ENCODE measurements around the gene SCO2.
A peak's percentile ranks its signal among the peaks of the same experiment; 100 is the strongest.

SCO2 gene

GRCh38 chr22:50517495-50518260, 7.7 kb downstream of the SCO2 start:
- no peak for DNase-seq

GRCh38 chr22:50516891-50517290, 8.5 kb downstream of the SCO2 start:
- no peak for DNase-seq

DNA sequence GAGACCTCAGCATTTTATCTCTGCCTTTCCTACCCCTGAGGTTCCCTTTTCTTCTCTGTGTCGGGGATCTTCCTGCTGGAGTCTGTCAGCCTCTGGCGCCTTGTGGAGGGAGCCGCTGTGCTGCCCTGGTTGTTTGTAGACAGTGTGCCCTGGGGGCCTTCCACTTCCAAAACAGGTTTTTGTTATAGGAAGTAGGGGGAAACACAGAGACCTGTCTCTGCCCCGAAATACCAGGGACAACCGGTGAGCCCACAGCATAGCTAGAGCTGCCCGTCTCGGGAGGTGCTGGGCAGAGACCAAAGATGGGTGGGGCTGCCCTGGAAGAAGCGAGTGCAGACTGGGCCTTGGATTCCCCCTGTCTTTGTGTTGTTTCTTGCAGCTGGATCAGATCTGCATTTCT, 9.3 kb downstream of the SCO2 start:
- DNase-seq: no peak

DNA sequence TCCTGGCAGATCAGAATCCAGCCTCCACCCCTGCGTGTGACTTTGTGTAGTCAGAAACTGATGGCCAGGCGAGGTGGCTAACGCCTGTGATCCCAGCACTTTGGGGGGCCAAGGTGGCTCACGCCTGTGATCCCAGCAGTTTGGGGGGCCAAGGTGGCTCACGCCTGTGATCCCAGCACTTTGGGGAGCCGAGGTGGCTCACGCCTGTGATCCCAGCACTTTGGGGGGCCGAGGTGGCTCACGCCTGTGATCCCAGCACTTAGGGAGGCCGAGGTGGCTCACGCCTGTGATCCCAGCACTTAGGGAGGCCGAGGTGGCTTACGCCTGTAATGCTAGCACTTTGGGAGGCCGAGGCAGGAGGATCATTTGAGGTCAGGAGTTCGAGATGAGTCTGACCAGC, 12.2 kb downstream of the SCO2 start:
- DNase-seq: no peak

- no peak for DNase-seq
Measured at GRCh38 chr22:50508897-50509296, 16.5 kb downstream of the SCO2 start.

GRCh38 chr22:50507991-50508884, 17.2 kb downstream of the SCO2 start, which contains the start of gene NCAPH2:
Gene NCAPH2 (plus strand): TSS chr22:50508224. CDS start chr22:50508338, 114 bp downstream.
- DNase-seq: peak; percentile 95

GRCh38 chr22:50507421-50507990, 17.9 kb downstream of the SCO2 start, which contains the start of gene LMF2:
Gene LMF2 (minus strand): TSS chr22:50507702. CDS start chr22:50507675, 27 bp downstream.
- peak; percentile 75 for DNase-seq

- no peak for DNase-seq
Measured at GRCh38 chr22:50506611-50507420, 18.6 kb downstream of the SCO2 start.

- no peak for DNase-seq
Measured at GRCh38 chr22:50505776-50506610, 19.4 kb downstream of the SCO2 start.

DNA sequence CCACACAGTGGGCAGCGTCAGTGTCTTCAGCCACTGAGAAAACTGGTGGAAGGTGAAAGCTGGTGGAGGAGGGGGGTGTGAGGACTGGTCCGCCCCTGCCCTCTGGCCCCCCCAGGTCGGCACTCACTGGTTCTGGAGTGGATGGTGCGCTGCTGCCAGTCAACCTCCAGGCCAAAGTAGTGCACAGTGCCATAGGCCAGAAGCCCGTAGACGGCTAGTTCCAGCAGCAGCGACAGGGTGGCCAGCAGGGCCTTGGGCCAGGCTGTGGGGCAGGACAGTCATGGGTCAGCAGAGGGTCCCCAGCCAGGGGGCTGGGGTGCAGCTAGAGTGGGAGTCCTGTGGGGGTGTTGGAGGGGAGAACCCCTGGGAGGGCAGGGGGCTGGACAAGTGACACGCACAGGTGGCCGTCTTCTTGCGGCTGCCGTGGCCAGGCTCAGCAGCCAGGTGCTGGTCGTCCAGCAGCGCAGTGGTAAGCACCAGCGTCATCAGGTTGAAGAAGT, 20.1 kb downstream of the SCO2 start:
- DNase-seq: no peak

- DNase-seq: no peak
Measured at GRCh38 chr22:50504369-50505211, 20.8 kb downstream of the SCO2 start.

DNA sequence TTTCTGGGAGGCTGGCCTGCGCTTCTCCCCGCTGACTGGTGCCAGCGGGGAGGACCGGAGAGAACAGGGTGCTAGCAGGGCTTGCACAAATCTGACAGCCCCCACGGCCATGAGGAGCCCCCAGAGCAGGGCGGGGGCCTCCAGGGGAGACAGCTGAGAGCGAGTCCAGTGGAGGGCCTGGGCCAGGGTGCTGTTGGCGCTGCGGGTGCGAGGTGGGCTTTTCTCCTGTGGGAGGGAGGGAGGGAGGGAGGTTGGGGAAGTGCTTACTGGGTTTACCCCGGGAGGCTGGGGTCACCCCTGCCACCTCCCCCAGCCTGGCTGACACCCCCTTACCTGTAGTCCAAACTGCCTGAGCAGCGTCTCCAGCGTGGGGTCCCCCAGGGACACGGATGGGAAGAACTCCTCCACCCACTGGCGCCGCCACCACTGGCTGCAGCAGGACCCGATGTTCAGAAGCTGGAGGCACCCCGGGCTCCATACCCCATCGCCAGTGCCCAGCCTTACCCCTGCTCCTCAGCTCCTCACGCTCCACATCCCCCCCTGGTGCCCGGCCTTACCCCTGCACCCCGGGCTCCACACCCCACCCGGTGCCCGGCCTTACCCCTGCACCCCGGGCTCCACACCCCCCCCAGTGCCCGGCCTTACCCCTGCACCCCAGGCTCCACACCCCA, 21.8 kb downstream of the SCO2 start:
- DNase-seq: no peak

DNA sequence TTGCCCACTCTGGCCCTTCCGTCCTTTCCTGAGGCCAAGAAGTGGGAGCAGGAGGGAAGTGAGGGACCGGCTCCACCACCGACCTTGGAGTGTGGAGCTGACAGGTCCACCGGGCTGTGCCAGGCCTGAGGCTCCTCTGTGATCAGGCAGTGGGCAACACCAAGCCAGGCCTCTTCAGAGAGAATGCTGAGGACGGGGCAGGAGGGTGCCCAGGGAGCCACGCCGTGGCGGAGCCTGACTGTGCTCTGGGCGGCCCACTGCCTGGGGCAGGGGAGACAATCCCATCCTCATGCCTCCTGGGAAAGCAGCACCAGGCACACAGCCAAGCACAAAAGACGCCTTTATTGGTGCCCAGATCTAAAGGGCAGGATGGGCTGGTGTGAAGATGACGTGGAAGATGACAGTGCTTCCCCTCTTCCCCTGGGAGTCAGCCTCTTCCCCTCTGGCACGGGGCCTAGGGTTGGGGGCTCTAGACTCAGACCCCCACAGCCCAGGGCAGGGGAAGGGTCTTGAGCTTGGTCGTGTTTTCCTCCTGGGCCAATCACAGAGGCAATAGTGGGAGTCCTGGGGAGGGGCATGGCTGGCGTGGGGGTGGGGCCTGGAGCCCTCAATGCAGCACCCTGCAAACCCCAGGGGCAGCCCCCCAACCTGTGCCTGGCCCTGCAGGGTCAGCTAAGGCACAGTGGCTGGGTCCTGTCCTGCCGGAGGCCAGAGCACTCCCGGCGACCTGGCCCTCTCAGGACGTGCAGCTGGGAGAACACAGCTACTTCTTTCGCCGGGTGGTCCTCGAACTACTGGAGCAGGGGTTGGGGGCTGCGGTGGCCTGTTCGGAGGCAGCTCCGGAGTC, 22.5 kb downstream of the SCO2 start:
- DNase-seq: no peak

- DNase-seq: no peak
Measured at GRCh38 chr22:50502096-50502495, 23.3 kb downstream of the SCO2 start.

- DNase-seq: no peak
Measured at GRCh38 chr22:50500452-50500851, 24.9 kb downstream of the SCO2 start.

DNA sequence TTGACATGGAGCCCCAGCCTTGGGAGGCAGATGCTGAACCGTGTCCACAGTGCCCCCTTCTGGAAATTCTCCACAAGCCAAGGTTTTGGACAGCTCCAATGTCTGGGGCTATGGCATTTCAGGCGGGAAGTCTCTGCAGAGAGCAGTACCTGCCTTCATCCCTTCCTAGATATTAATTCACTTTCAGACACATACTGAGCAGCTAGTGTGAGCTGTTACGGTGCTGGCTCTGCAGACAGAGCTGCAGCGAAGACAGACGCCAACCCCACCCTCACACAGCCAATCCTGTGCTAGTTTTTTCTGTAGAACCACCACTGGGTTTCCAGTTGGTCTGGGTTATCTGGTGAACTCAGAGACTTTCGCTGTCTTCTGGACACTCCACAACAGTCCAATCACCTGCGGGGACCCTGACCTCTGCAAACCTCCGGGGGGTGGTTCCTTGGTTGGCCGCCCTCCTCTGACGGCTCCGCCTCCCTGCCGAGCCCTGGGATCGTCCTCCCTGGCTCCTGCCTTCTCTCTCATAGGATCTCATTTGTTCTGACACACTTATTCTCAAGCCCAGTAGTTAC, 27.0 kb downstream of the SCO2 start:
- DNase-seq: peak; percentile 77

GRCh38 chr22:50497093-50497492, 28.3 kb downstream of the SCO2 start:
- DNase-seq: no peak

DNA sequence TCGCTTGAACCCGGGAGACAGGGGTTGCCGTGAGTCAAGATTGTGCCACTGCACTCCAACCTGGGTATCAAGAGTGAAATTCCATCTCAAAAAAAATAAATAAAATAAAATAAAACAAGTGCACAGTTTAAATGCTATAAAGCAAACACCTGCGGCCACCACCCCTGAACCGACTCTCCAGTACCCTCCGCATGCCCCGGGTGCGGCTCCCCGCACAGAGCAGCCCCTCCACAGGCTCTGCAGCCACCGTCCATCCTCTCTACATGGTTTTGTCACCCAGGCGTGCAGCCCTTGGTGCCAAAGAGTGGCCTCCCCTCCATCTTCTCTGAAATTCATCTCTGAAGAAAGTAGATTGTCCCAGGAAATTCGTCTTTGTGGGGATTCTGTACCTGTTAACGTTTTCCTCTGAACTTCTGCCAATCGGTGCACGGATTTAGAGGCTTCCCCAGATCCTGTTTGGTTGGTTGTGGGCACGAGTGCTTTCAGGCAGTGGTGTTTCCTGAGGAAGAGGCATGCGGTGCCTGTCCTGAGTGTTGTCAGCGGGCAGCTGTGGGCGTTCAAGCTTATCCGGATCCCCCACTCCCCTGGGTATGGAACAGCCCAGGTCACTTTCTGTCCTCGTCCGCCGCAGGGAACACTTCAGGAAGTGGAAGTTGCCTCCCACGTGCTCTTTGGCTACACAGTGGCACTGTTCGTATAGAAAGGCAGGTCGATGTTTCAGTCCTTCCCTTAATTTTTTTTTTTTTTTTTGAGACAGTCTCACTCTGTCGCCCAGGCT, 34.7 kb downstream of the SCO2 start:
- no peak for DNase-seq
